Epithelial cell of esophagus (primary cell): ENCODE data around the gene POLA2.

Experiments used
- DNase-seq: peaks from one replicate; pipeline ENCODE4 v3.0.0; 2010; ENCODE audit warnings: low read depth
- H3K4me3 ChIP-seq: 2 replicates; pipeline ENCODE4 v1.5.1; 2011; ENCODE audit warnings: mild to moderate bottlenecking, low read length, control low read depth
- CTCF ChIP-seq: IDR thresholded peaks from 2 replicates; pipeline ENCODE4 v1.5.1; 2011; ENCODE audit warnings: low read depth, mild to moderate bottlenecking, low read length, control low read depth, inconsistent platforms; ENCODE audit not compliant: insufficient read depth; ENCODE audit errors: missing control alignments

Gene POLA2

GRCh38 chr11:65303555-65303954 is 41.8 kb downstream of the POLA2 start:
- TF ChIP-seq CTCF = no peak
- no peak for DNase-seq
- H3K4me3 ChIP-seq = no peak overlapping the region

GRCh38 chr11:65304110-65304509 is 42.3 kb downstream of the POLA2 start:
- no peak for DNase-seq
- TF ChIP-seq CTCF = no peak
- H3K4me3 ChIP-seq = no peak overlapping the region

GRCh38 chr11:65304613-65305012 is 42.9 kb downstream of the POLA2 start:
- no peak for DNase-seq
- no peak overlapping the region for H3K4me3 ChIP-seq
- TF ChIP-seq CTCF = no peak

- H3K4me3 ChIP-seq = no peak overlapping the region
- peak; percentile 60 for DNase-seq
- no peak for TF ChIP-seq CTCF
These were observed 43.9 kb downstream of the POLA2 start for GRCh38 chr11:65305501-65306268.

GRCh38 chr11:65307298-65308229 is 45.8 kb downstream of the POLA2 start:
- no peak overlapping the region for H3K4me3 ChIP-seq
- no peak for TF ChIP-seq CTCF
- no peak for DNase-seq

GRCh38 chr11:65308281-65308891 is 46.6 kb downstream of the POLA2 start:
- TF ChIP-seq CTCF = no peak
- no peak overlapping the region for H3K4me3 ChIP-seq
- DNase-seq = no peak
